GM18505 (cell line): ENCODE data around the gene RTN4RL2.

Experiments used
- ATAC-seq: cut with Tn5 transposase; IDR thresholded peaks from one replicate; pipeline ENCODE4 v1.9.1; 2021; ENCODE audit not compliant: unreplicated experiment
- POLR2A ChIP-seq: IDR thresholded peaks from 4 replicates; pipeline ENCODE4 v1.6.1; 2011; ENCODE audit warnings: borderline replicate concordance; ENCODE audit not compliant: insufficient read depth, insufficient read length; ENCODE audit errors: extremely low read depth

RTN4RL2 gene

DNA sequence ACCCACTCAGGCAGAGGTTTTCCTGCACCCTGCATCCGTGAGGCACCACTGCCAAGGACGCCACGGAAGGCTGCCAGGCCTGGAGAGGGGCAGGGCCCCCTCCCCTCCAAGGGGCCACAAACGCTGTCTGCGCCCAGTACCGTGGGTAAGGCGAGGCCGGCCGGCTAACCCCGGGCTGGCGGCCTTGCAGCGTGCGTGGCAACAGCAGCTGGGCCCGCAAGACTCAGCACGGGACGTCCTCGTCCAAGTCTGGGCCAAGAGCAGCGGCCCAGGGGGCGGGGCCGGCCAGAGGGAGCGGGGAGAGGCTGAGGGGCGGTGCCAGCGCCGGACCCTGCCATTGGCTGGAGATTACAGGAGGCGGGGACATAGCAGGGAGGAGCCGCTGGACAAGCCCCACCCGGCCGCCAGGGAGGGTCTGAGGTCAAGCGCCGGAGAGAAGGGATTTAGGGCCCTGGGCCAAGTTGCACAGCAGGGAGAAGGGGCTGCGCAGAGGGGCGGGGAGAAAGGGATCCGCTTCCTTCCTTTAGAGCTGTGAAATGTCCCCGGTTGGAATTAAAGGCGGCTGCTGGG, 39.2 kb downstream of the RTN4RL2 start:
- peak; percentile 100 for ATAC-seq
- no peak for TF ChIP-seq POLR2A

DNA sequence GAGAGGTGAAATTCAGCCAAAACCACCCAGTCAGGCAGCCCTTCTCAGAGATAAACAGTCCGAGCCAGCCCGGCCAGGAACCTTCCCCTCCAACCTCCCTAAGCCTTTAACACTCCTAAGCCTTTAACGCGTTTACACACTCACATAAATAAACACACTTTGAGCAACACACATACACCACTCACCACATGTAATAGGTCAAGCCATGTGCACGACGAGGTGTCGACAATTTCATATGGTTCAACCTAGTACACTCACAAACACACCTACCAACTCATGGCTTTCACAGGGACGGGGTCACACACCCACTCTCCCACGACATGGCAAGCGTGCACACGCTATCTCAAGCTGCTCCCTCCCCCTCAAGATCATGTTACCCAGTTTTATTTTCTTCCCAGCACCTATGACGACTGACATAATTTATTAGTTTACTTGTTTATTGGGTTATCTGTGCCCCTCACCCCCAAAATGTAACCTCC, 39.7 kb downstream of the RTN4RL2 start:
- ATAC-seq, result peak; percentile 15
- no peak for TF ChIP-seq POLR2A

- no peak for TF ChIP-seq POLR2A
- ATAC-seq, result no peak
Measured at GRCh38 chr11:57500515-57500914, 40.2 kb downstream of the RTN4RL2 start.

DNA sequence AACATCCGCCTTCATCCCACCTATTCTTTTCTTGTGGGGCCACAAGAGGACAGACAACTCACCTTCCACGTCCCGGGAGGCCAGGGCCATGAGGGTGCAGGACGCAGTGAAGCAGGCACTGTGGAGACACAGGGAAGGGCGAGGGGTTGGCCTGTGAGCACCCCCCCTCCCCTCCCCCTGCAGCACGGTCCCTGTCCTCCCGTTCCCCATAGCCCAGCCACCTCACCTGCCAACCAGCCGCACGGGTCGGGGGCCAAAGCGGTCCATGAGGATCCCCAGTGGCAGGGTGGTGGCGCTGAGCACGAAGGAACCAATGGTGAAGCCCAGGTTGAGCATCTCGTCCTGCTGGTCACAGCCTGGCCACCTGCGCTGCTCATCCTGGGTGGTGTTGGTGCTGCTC, 40.6 kb downstream of the RTN4RL2 start:
- TF ChIP-seq POLR2A, result no peak
- ATAC-seq, result no peak

GRCh38 chr11:57501953-57502352, 41.6 kb downstream of the RTN4RL2 start:
- ATAC-seq, result no peak
- TF ChIP-seq POLR2A, result no peak

DNA sequence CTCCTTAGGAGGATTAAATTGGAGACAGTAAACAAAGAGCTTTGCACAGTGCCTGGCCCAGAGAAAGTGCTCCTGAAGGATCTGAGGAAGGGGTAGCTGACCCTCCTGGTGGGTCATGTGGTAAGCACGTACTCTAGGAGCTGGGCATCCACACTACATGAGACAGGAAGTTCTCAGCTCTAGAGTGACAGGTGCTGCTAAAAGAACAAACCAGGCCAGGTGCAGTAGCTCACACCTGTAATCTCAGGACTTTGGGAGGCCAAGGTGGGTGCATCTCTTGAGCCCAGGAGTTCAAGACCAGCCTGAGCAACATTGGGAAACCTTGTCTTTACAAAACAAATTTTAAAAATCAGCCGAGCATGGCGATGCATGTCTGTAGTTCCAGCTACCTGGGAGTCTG, 42.0 kb downstream of the RTN4RL2 start:
- no peak for ATAC-seq
- TF ChIP-seq POLR2A, result no peak

DNA sequence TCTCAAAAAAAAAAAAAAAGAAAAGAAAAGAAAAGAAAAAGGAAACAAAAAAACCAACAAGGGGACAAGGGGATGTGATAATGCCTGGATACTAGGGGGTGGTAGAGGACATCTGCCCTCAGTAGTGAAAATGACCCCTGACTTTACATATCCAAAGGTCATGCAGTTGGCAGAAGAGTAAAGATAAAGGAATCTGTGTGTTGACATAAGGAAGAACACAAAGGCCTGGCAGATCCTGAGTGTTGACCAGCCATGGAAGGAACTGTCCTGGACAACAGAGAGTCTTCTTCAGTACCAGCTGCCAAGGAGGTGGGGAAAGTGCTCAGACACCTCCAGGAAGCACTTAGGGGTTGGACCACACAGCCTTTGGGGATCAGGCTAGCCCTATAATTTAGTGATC, 42.5 kb downstream of the RTN4RL2 start:
- no peak for ATAC-seq
- no peak for TF ChIP-seq POLR2A

- no peak for TF ChIP-seq POLR2A
- no peak for ATAC-seq
Measured at GRCh38 chr11:57504511-57504910, 44.2 kb downstream of the RTN4RL2 start.

GRCh38 chr11:57506522-57506921, 46.2 kb downstream of the RTN4RL2 start:
- no peak for ATAC-seq
- TF ChIP-seq POLR2A, result no peak

- TF ChIP-seq POLR2A, result no peak
- no peak for ATAC-seq
Measured at GRCh38 chr11:57508341-57509170, 48.2 kb downstream of the RTN4RL2 start.

DNA sequence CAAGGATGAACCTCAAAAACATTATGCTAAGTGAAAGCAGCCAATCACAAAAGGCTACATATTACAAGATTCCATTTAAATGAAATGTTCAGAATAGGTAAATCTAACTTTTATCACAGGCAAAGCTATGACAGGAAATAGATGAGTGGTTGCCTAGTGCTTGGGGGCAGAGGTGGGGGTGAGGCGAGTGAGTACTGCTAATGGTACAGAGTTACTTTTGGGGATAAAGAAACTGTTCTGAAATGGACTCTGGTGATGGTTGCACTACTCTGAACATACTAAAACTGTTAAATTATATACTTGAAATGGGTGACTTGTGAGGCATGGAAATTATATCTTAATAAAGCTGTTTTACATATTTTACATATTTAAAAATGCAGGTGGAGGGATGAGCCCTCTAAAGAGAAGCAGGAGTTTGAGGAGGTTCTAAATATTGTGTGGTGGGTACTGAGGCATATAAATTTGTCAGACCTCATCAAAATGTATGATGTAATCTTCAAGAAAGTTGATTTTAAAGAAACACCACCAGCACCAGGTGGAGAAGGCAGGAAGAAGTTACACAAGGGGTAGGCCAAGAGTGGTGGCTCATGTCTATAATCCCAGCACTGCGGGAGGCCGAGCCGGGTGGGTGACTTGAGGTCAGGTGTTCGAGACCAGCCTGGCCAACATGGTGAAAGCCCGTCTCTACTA, 51.6 kb downstream of the RTN4RL2 start:
- no peak for TF ChIP-seq POLR2A
- ATAC-seq, result no peak

DNA sequence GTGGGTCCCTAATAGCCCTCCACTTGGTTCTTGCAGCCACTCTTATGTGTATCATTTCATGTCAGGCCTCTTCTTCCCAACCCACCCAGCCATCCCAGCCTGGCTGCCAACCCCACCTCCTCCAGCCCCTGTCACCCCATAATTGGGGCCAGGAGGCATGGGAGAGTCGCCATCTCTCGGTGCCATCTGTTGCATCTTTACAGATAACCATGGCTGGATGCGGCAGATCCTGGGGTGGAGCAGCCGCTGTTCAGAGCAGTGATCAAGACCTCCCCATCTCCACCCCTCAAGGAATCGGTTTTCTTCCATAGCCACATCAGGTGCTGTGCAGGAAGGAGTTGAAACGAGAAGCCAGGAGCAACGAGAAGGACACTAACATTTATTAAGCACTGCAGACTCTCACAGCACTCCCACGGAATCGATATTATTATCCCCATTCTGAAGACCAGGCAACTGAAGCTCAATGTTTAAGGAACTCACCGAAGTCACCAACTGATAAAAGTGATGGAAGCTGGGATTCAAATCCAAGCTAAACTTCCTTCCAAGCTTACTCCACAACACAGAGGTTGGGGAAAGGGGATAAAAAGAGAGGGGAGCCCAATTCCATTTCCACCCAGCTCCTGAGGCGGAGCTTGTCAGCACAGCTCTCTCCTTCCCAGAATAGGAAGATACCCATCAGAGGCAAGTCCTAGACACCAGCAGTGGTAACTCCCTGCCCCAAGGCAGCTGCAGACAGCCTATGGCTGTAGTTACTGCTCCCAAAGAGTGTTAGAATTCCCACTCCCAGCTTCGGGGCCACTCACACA, 52.5 kb downstream of the RTN4RL2 start:
- no peak for ATAC-seq
- TF ChIP-seq POLR2A, result no peak

DNA sequence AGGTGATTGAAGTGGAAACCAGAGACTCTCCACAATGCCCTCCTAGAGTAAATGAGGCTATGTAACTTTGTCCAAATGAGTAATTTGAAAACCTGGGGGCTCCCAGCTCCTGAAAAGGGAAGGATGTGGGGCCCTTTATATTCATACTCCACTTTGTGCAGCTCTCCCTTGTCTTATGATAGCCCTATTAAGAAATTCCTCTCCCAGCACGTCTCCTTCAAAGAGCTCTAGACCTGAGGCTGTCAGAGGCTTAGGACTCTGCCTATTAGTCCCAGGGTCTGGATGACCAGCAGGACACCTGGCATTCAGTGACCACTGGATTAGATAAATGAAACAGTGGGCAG, 53.1 kb downstream of the RTN4RL2 start:
- no peak for ATAC-seq

More for the DNA sequence above, 53.1 kb downstream of the RTN4RL2 start:
- TF ChIP-seq POLR2A, result no peak
